ENCODE data around the gene CCDC157.
"Not testable (repeated sequence)": the region's sequence is repeated elsewhere in the genome, so short reads cannot be mapped to it uniquely, and the experiment has no call there.

The CCDC157 gene

GRCh38 chr22:30328466-30329049 lies 28.2 kb upstream of the CCDC157 start:
- no peak overlapping the region for H3K27ac ChIP-seq (ENCODE audit: low read depth, low read length)
- H3K4me1 ChIP-seq (ENCODE audit: control insufficient read depth, insufficient read depth, low read length): peaks cover 19% of the 10 kb centered on the region
- H3K36me3 ChIP-seq (ENCODE audit: control insufficient read depth, insufficient read depth, low read length): peaks cover 6% of the 10 kb centered on the region
- no peak overlapping the region for H3K9ac ChIP-seq (ENCODE audit: low read length)
- no peak overlapping the region for H3K4me3 ChIP-seq (ENCODE audit: low read length)
- no peaks in the 10 kb centered on the region for H3K27me3 ChIP-seq (ENCODE audit: control insufficient read depth, insufficient read depth, low read length)

GRCh38 chr22:30332551-30332950 lies 24.3 kb upstream of the CCDC157 start:
- H3K4me1 ChIP-seq (ENCODE audit: control insufficient read depth, insufficient read depth, low read length): no peaks in the 10 kb centered on the region
- H3K36me3 ChIP-seq (ENCODE audit: control insufficient read depth, insufficient read depth, low read length): peaks cover 38% of the 10 kb centered on the region
- H3K27me3 ChIP-seq (ENCODE audit: control insufficient read depth, insufficient read depth, low read length): no peaks in the 10 kb centered on the region
- H3K27ac ChIP-seq (ENCODE audit: low read depth, low read length): no peak overlapping the region
- H3K4me3 ChIP-seq (ENCODE audit: low read length): no peak overlapping the region
- H3K9ac ChIP-seq (ENCODE audit: low read length): no peak overlapping the region

- Histone ChIP-seq H3K4me3 (ENCODE audit: low read length) (no peak overlapping the region), H3K27ac (ENCODE audit: low read depth, low read length) (no peak overlapping the region), H3K36me3 (ENCODE audit: control insufficient read depth, insufficient read depth, low read length) (peaks cover 42% of the 10 kb centered on the region), H3K9ac (ENCODE audit: low read length) (no peak overlapping the region), H3K4me1 (ENCODE audit: control insufficient read depth, insufficient read depth, low read length) (no peaks in the 10 kb centered on the region), H3K27me3 (ENCODE audit: control insufficient read depth, insufficient read depth, low read length) (no peaks in the 10 kb centered on the region)
Observed at GRCh38 chr22:30332994-30333706, 23.7 kb upstream of the CCDC157 start.

- Histone ChIP-seq H3K36me3 (ENCODE audit: control insufficient read depth, insufficient read depth, low read length) (peaks cover 46% of the 10 kb centered on the region), H3K4me1 (ENCODE audit: control insufficient read depth, insufficient read depth, low read length) (no peaks in the 10 kb centered on the region), H3K9ac (ENCODE audit: low read length) (no peak overlapping the region), H3K27me3 (ENCODE audit: control insufficient read depth, insufficient read depth, low read length) (no peaks in the 10 kb centered on the region), H3K4me3 (ENCODE audit: low read length) (no peak overlapping the region), H3K27ac (ENCODE audit: low read depth, low read length) (no peak overlapping the region)
Observed at GRCh38 chr22:30333707-30334087, 23.1 kb upstream of the CCDC157 start.

GRCh38 chr22:30334646-30335045 lies 22.2 kb upstream of the CCDC157 start:
- H3K27me3 ChIP-seq (ENCODE audit: control insufficient read depth, insufficient read depth, low read length): no peaks in the 10 kb centered on the region
- H3K36me3 ChIP-seq (ENCODE audit: control insufficient read depth, insufficient read depth, low read length): peaks cover 56% of the 10 kb centered on the region
- no peaks in the 10 kb centered on the region for H3K4me1 ChIP-seq (ENCODE audit: control insufficient read depth, insufficient read depth, low read length)
- no peak overlapping the region for H3K9ac ChIP-seq (ENCODE audit: low read length)
- no peak overlapping the region for H3K27ac ChIP-seq (ENCODE audit: low read depth, low read length)
- no peak overlapping the region for H3K4me3 ChIP-seq (ENCODE audit: low read length)

GRCh38 chr22:30335236-30335635 lies 21.6 kb upstream of the CCDC157 start:
- Histone ChIP-seq H3K4me3 (ENCODE audit: low read length) (no peak overlapping the region), H3K36me3 (ENCODE audit: control insufficient read depth, insufficient read depth, low read length) (peaks cover 62% of the 10 kb centered on the region), H3K27ac (ENCODE audit: low read depth, low read length) (no peak overlapping the region), H3K27me3 (ENCODE audit: control insufficient read depth, insufficient read depth, low read length) (no peaks in the 10 kb centered on the region), H3K4me1 (ENCODE audit: control insufficient read depth, insufficient read depth, low read length) (no peaks in the 10 kb centered on the region), H3K9ac (ENCODE audit: low read length) (no peak overlapping the region)

- Histone ChIP-seq H3K4me3 (ENCODE audit: low read length) (no peak overlapping the region), H3K27ac (ENCODE audit: low read depth, low read length) (no peak overlapping the region), H3K4me1 (ENCODE audit: control insufficient read depth, insufficient read depth, low read length) (no peaks in the 10 kb centered on the region), H3K36me3 (ENCODE audit: control insufficient read depth, insufficient read depth, low read length) (peaks cover 71% of the 10 kb centered on the region), H3K27me3 (ENCODE audit: control insufficient read depth, insufficient read depth, low read length) (no peaks in the 10 kb centered on the region), H3K9ac (ENCODE audit: low read length) (no peak overlapping the region)
Observed at GRCh38 chr22:30336752-30337460, 19.9 kb upstream of the CCDC157 start.

GRCh38 chr22:30337461-30337778 lies 19.4 kb upstream of the CCDC157 start:
- H3K27ac ChIP-seq (ENCODE audit: low read depth, low read length): no peak overlapping the region
- no peaks in the 10 kb centered on the region for H3K4me1 ChIP-seq (ENCODE audit: control insufficient read depth, insufficient read depth, low read length)
- H3K9ac ChIP-seq (ENCODE audit: low read length): no peak overlapping the region
- H3K36me3 ChIP-seq (ENCODE audit: control insufficient read depth, insufficient read depth, low read length): peaks cover 74% of the 10 kb centered on the region
- no peaks in the 10 kb centered on the region for H3K27me3 ChIP-seq (ENCODE audit: control insufficient read depth, insufficient read depth, low read length)
- H3K4me3 ChIP-seq (ENCODE audit: low read length): no peak overlapping the region

- not testable (repeated sequence) for H3K4me3 ChIP-seq (ENCODE audit: low read length); H3K4me1 ChIP-seq (ENCODE audit: control insufficient read depth, insufficient read depth, low read length); H3K27me3 ChIP-seq (ENCODE audit: control insufficient read depth, insufficient read depth, low read length); H3K9ac ChIP-seq (ENCODE audit: low read length); H3K27ac ChIP-seq (ENCODE audit: low read depth, low read length)
- peaks cover 81% of the 10 kb centered on the region for H3K36me3 ChIP-seq (ENCODE audit: control insufficient read depth, insufficient read depth, low read length)
Observed at GRCh38 chr22:30338341-30338740, 18.5 kb upstream of the CCDC157 start.

- Histone ChIP-seq H3K36me3 (ENCODE audit: control insufficient read depth, insufficient read depth, low read length) (peaks cover 82% of the 10 kb centered on the region), H3K4me1 (ENCODE audit: control insufficient read depth, insufficient read depth, low read length) (no peaks in the 10 kb centered on the region), H3K4me3 (ENCODE audit: low read length) (no peak overlapping the region), H3K27me3 (ENCODE audit: control insufficient read depth, insufficient read depth, low read length) (no peaks in the 10 kb centered on the region), H3K27ac (ENCODE audit: low read depth, low read length) (no peak overlapping the region), H3K9ac (ENCODE audit: low read length) (no peak overlapping the region)
Observed at GRCh38 chr22:30338802-30339201, 18.0 kb upstream of the CCDC157 start.

GRCh38 chr22:30340911-30341685 lies 15.7 kb upstream of the CCDC157 start:
- Histone ChIP-seq H3K9ac (ENCODE audit: low read length) (no peak overlapping the region), H3K4me3 (ENCODE audit: low read length) (no peak overlapping the region), H3K36me3 (ENCODE audit: control insufficient read depth, insufficient read depth, low read length) (peaks cover 85% of the 10 kb centered on the region), H3K4me1 (ENCODE audit: control insufficient read depth, insufficient read depth, low read length) (no peaks in the 10 kb centered on the region), H3K27ac (ENCODE audit: low read depth, low read length) (no peak overlapping the region), H3K27me3 (ENCODE audit: control insufficient read depth, insufficient read depth, low read length) (no peaks in the 10 kb centered on the region)

- Histone ChIP-seq H3K27ac (ENCODE audit: low read depth, low read length) (no peak overlapping the region), H3K27me3 (ENCODE audit: control insufficient read depth, insufficient read depth, low read length) (no peaks in the 10 kb centered on the region), H3K36me3 (ENCODE audit: control insufficient read depth, insufficient read depth, low read length) (peaks cover 62% of the 10 kb centered on the region), H3K4me3 (ENCODE audit: low read length) (no peak overlapping the region), H3K4me1 (ENCODE audit: control insufficient read depth, insufficient read depth, low read length) (no peaks in the 10 kb centered on the region), H3K9ac (ENCODE audit: low read length) (no peak overlapping the region)
Observed at GRCh38 chr22:30344447-30345200, 12.2 kb upstream of the CCDC157 start.

All from rectal smooth muscle tissue (tissue), 1 donor.